GM13977 (cell line): ENCODE measurements around the gene REEP3.
"Not testable (repeated sequence)": the region's sequence is repeated elsewhere in the genome, so short reads cannot be mapped to it uniquely, and the experiment has no call there.

Source experiments
- DNase-seq: peaks from one replicate; pipeline ENCODE4 v3.0.0; 2012; ENCODE audit warnings: low spot score
- CTCF ChIP-seq: IDR thresholded peaks from 2 replicates; pipeline ENCODE4 v1.5.1; 2012; ENCODE audit warnings: mild to moderate bottlenecking, control low read depth; ENCODE audit not compliant: insufficient read depth; ENCODE audit errors: extremely low read depth, missing control alignments
- in situ Hi-C: fragments of 300-500 bp; cut with MboI; formaldehyde crosslinking; loops from one replicate; pipeline ENCODE4 v1.12.0; 2022; ENCODE audit warnings: low sequenced_read_pairs, low pct_unique_long_range_greater_than_20kb, mixed read lengths, inconsistent platforms; ENCODE audit not compliant: unreplicated experiment

Gene REEP3

GRCh38 chr10:63651864-63652263, 130.7 kb downstream of the REEP3 start:
- no peak for TF ChIP-seq CTCF
- DNase-seq: no peak
- in situ Hi-C loops: no loop called here

- in situ Hi-C loops: no loop called here
- TF ChIP-seq CTCF: no peak
- no peak for DNase-seq
Measured at GRCh38 chr10:63653747-63654146, 132.5 kb downstream of the REEP3 start.

DNA sequence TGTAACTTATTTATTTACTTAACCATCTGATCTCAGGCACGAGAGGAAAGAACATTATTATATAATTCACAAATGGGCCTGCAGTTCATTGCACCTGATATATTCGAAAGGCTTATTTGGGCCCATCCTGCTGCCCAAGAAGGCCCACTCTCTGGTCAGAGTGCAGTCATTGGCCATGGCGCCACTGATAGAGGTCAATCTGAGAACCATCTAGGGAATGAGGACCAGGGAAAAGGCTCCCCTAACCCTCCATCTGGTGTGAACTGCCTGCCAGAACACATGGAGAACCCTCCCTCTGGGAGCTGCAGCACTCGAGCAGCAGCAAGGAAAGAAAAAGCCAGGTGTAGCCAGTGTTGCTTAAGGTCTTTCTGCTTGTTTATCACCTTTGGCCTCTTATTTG, 136.6 kb downstream of the REEP3 start:
- in situ Hi-C loops: no loop called here
- no peak for TF ChIP-seq CTCF
- no peak for DNase-seq

DNA sequence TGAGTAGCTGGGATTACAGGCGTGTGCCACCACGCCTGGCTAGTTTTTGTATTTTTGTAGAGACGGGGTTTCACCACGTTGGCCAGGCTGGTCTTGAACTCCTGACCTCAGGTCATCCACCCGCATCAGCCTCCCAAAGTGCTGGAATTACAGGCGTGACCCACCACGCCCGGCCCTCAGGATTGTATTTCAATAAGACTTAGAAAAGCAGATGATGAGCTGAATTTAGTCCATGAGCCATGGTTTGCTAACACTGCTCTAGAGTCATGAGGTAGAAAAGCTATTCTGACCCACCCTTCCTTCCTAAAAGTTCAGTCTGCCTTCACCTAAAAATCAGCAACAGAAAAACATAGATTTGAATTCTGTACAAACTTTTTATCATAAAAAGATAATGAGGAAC, 139.7 kb downstream of the REEP3 start:
- DNase-seq: not testable (repeated sequence)

GRCh38 chr10:63661347-63661746, 140.1 kb downstream of the REEP3 start:
- no peak for DNase-seq
- in situ Hi-C loops: no loop called here
- no peak for TF ChIP-seq CTCF

More for the DNA sequence above, 139.7 kb downstream of the REEP3 start:
- in situ Hi-C loops: not testable (repeated sequence)

DNA sequence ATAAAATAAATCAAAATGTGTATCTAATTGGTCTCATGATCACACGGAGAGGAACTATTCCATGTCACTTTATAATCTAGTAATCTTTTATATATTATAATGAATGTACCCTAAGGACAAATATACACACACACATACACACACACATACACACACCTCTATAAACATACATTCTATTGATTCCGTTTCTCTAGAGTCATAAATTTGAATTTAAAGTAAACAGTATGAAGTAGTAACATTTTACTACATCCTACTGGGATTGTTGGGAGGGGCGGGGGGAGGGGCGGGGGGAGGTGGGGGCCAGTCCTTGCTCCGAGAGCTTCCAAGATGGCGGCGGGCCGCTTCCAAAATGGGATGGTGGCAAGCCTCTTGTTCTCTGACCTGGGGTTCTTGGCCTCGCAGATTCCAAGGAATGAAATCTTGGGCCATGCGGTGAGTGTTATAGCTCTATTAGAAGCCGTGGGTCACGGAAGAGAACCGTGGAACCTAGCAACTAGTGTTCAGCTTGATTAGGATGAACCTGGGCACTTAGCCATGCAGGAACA, 143.2 kb downstream of the REEP3 start:
- TF ChIP-seq CTCF: no peak
- DNase-seq: no peak
- in situ Hi-C loops: no loop called here

GRCh38 chr10:63665006-63665580, 143.9 kb downstream of the REEP3 start:
- in situ Hi-C loops: not testable (repeated sequence)

DNA sequence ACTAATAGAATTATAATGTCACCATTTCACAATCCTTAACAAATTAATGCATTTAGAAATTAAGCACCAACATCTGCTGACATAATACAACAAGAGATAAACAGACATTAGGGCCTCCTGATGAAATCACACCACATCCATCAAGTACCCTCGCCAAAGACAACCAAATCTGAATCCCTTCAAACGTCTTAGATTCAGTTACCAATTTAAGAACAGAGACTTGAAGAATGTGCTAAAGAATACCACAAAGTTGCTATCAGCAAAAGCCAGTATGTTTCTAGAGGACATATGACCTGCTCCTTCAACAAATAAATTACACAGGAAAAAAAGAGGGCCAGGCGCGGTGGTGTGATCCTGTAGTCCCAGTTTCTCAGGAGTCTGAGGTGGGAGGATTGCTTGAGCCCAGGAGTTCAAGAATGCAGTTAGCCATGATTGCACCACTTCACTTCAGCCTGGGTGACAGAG, 144.5 kb downstream of the REEP3 start:
- in situ Hi-C loops: no loop called here
- no peak for TF ChIP-seq CTCF
- DNase-seq: no peak

More at GRCh38 chr10:63665006-63665580, 143.9 kb downstream of the REEP3 start:
- not testable (repeated sequence) for DNase-seq
